CD4-positive, alpha-beta memory T cell (primary cell): ENCODE measurements around the gene TNFRSF11A. TPM values are rescaled to one million over a fixed set of nuclear protein-coding genes. Genes with fewer than 3 reads are reported as not detected.
A peak's percentile ranks its signal among the peaks of the same experiment; 100 is the strongest.

Source experiments
- CTCF ChIA-PET: fragments of 350-600 bp; sonication (Branson Sonifier 250); formaldehyde crosslinking; loops from one replicate; lab custom pipeline; 2021; ENCODE audit warnings: inconsistent platforms; ENCODE audit not compliant: partially characterized antibody; lab: Charles Lee
- POLR2A ChIA-PET: fragments of 350-600 bp; sonication (Branson Sonifier 250); formaldehyde crosslinking; loops from one replicate; lab custom pipeline; 2021; ENCODE audit not compliant: partially characterized antibody; lab: Charles Lee
- DNase-seq, 5 donors: peaks; one replicate each; pipeline versions ENCODE4 v3.0.0 to v3.0.0-alpha.2; 2020 to 2022; ENCODE audit warnings: mixed read lengths in 1 of 5
- H3K27ac ChIP-seq: one replicate; pipeline ENCODE4 v1.7.0; 2013; ENCODE audit warnings: low read depth, low read length
- H3K27me3 ChIP-seq: 2 replicates; pipeline ENCODE4 v1.7.0; 2013; ENCODE audit warnings: mild to moderate bottlenecking, low read length, moderate library complexity; ENCODE audit not compliant: insufficient read depth
- H3K36me3 ChIP-seq: 2 replicates; pipeline ENCODE4 v1.7.0; 2013; ENCODE audit warnings: mild to moderate bottlenecking, low read length, moderate library complexity; ENCODE audit not compliant: insufficient read depth
- H3K4me1 ChIP-seq: 2 replicates; pipeline ENCODE4 v1.7.0; 2013; ENCODE audit warnings: mild to moderate bottlenecking, low read length, moderate library complexity; ENCODE audit not compliant: insufficient read depth
- H3K4me3 ChIP-seq, 2 donors: one replicate each; pipeline ENCODE4 v1.7.0; 2013; ENCODE audit warnings: low read length in 2 of 2, mild to moderate bottlenecking in 1 of 2
- H3K9me3 ChIP-seq, 2 donors: one replicate each; pipeline ENCODE4 v1.7.0; 2013; ENCODE audit warnings: low read length in 2 of 2, control low read depth in 1 of 2; ENCODE audit not compliant: control insufficient read depth in 1 of 2
- H3K27ac Mint-ChIP-seq, 7 donors: one replicate each; pipeline ENCODE4 v1.8.0; 2020 to 2021; ENCODE audit warnings: mixed read lengths in 7 of 7, mild to moderate bottlenecking in 6 of 7, inconsistent platforms in 3 of 7, moderate library complexity in 3 of 7
- H3K27me3 Mint-ChIP-seq, 2 donors: one replicate each; pipeline ENCODE4 v1.8.0; 2020 to 2021; ENCODE audit warnings: mixed read lengths in 2 of 2
- H3K36me3 Mint-ChIP-seq, 2 donors: one replicate each; pipeline ENCODE4 v1.8.0; 2020 to 2021; ENCODE audit warnings: mixed read lengths in 2 of 2, inconsistent platforms in 1 of 2, mild to moderate bottlenecking in 1 of 2
- H3K4me1 Mint-ChIP-seq, 4 donors: one replicate each; pipeline ENCODE4 v1.8.0; 2020 to 2021; ENCODE audit warnings: mixed read lengths in 4 of 4, mild to moderate bottlenecking in 1 of 4
- H3K4me3 Mint-ChIP-seq, 8 donors: one replicate each; pipeline ENCODE4 v1.8.0; 2020 to 2021; ENCODE audit warnings: mixed read lengths in 8 of 8, mild to moderate bottlenecking in 7 of 8, moderate library complexity in 6 of 8, inconsistent platforms in 3 of 8
- H3K9me3 Mint-ChIP-seq, 8 donors: one replicate each; pipeline ENCODE4 v1.8.0; 2020 to 2021; ENCODE audit warnings: mixed read lengths in 8 of 8, mild to moderate bottlenecking in 5 of 8, inconsistent platforms in 3 of 8, moderate library complexity in 1 of 8
- intact Hi-C: fragments of 100-400 bp; cut with micrococcal nuclease; formaldehyde crosslinking; loops from one replicate; pipeline ENCODE4 v1.15.1; 2023
- polyA plus RNA-seq, 2 donors: library from polyadenylated mRNA; unstranded; fragments of 300-500 nt; fragmentation: Illumina TruSeq; gene quantifications; one replicate each; pipeline ENCODE4 v1.2.3, GENCODE V29; 2021
- total RNA-seq, 2 experiments: library from RNA; stranded (reverse); gene quantifications; one replicate each; pipeline ENCODE4 v1.2.3, GENCODE V29; 2021

The TNFRSF11A gene
- total and polyA plus RNA-seq, 4 experiments from 2014 or later, result 0.49 to 6.5 (median 1.3) TPM

GRCh38 chr18:62360805-62361204, 35.7 kb downstream of the TNFRSF11A start:
- Histone ChIP-seq H3K27ac (no peak overlapping the region), H3K4me1 (no peaks in the 10 kb centered on the region), H3K27me3 (no peaks in the 10 kb centered on the region), H3K9me3 (no peaks in the 10 kb centered on the region), H3K4me3 (no peak overlapping the region), H3K36me3 (no peaks in the 10 kb centered on the region)
- no peaks in the 10 kb centered on the region for H3K9me3 Mint-ChIP-seq
- H3K4me3 Mint-ChIP-seq, result no peak overlapping the region
- H3K27ac Mint-ChIP-seq, result peak overlapping the region in 1 of 7 donors; percentile 21
- H3K4me1 Mint-ChIP-seq, result no peaks in the 10 kb centered on the region
- ChIA-PET POLR2A (no interaction called here), CTCF (no interaction called here)
- intact Hi-C loops, result no loop called here
- H3K36me3 Mint-ChIP-seq, result no peaks in the 10 kb centered on the region
- peaks cover 1 to 3% of the 10 kb centered on the region in 2 donors for H3K27me3 Mint-ChIP-seq
- DNase-seq, result no peak

- Histone ChIP-seq H3K27ac (no peak overlapping the region), H3K36me3 (no peaks in the 10 kb centered on the region), H3K9me3 (no peaks in the 10 kb centered on the region), H3K4me1 (no peaks in the 10 kb centered on the region), H3K27me3 (no peaks in the 10 kb centered on the region), H3K4me3 (no peak overlapping the region)
- CTCF ChIA-PET, result no interaction called here
- Mint-ChIP-seq H3K4me1 (no peaks in the 10 kb centered on the region), H3K27me3 (peaks cover 1 to 3% of the 10 kb centered on the region in 2 donors), H3K27ac (no peak overlapping the region), H3K9me3 (no peaks in the 10 kb centered on the region), H3K4me3 (no peak overlapping the region), H3K36me3 (no peaks in the 10 kb centered on the region)
- no peak for DNase-seq
- POLR2A ChIA-PET, result no interaction called here
- intact Hi-C loops, result no loop called here
These were observed 36.2 kb downstream of the TNFRSF11A start for GRCh38 chr18:62361288-62361687.

GRCh38 chr18:62364558-62364957, 39.4 kb downstream of the TNFRSF11A start:
- CTCF ChIA-PET, result no interaction called here
- H3K27ac Mint-ChIP-seq, result no peak overlapping the region
- Histone ChIP-seq H3K9me3 (no peaks in the 10 kb centered on the region), H3K4me1 (no peaks in the 10 kb centered on the region), H3K27me3 (no peaks in the 10 kb centered on the region), H3K27ac (no peak overlapping the region), H3K4me3 (no peak overlapping the region), H3K36me3 (no peaks in the 10 kb centered on the region)
- H3K4me3 Mint-ChIP-seq, result no peak overlapping the region
- intact Hi-C loops, result no loop called here
- peaks cover 1 to 3% of the 10 kb centered on the region in 2 donors for H3K27me3 Mint-ChIP-seq
- no peaks in the 10 kb centered on the region for H3K36me3 Mint-ChIP-seq
- POLR2A ChIA-PET, result no interaction called here
- peaks cover 0 to 6% (median under 1%) of the 10 kb centered on the region in 4 donors for H3K4me1 Mint-ChIP-seq
- no peaks in the 10 kb centered on the region for H3K9me3 Mint-ChIP-seq
- DNase-seq, result no peak

GRCh38 chr18:62365420-62365819, 40.3 kb downstream of the TNFRSF11A start:
- no peaks in the 10 kb centered on the region for H3K36me3 Mint-ChIP-seq
- H3K9me3 ChIP-seq, result no peaks in the 10 kb centered on the region
- H3K27ac Mint-ChIP-seq, result no peak overlapping the region
- H3K4me1 Mint-ChIP-seq, result peaks cover 0 to 6% (median under 1%) of the 10 kb centered on the region in 4 donors
- H3K27me3 Mint-ChIP-seq, result peaks cover 1 to 3% of the 10 kb centered on the region in 2 donors
- H3K9me3 Mint-ChIP-seq, result no peaks in the 10 kb centered on the region
- no peaks in the 10 kb centered on the region for H3K4me1 ChIP-seq
- intact Hi-C loops, result no loop called here
- no peak overlapping the region for H3K27ac ChIP-seq
- H3K36me3 ChIP-seq, result no peaks in the 10 kb centered on the region
- no peak overlapping the region for H3K4me3 ChIP-seq
- no peak overlapping the region for H3K4me3 Mint-ChIP-seq
- H3K27me3 ChIP-seq, result no peaks in the 10 kb centered on the region
- ChIA-PET POLR2A (no interaction called here), CTCF (no interaction called here)
- DNase-seq, result no peak

- H3K27ac Mint-ChIP-seq, result no peak overlapping the region
- Histone ChIP-seq H3K27ac (no peak overlapping the region), H3K4me1 (no peaks in the 10 kb centered on the region), H3K36me3 (no peaks in the 10 kb centered on the region), H3K9me3 (no peaks in the 10 kb centered on the region), H3K27me3 (no peaks in the 10 kb centered on the region), H3K4me3 (no peak overlapping the region)
- no peak for DNase-seq
- CTCF ChIA-PET, result no interaction called here
- peaks cover 0 to 6% (median under 1%) of the 10 kb centered on the region in 4 donors for H3K4me1 Mint-ChIP-seq
- H3K4me3 Mint-ChIP-seq, result no peak overlapping the region
- no peaks in the 10 kb centered on the region for H3K36me3 Mint-ChIP-seq
- H3K9me3 Mint-ChIP-seq, result no peaks in the 10 kb centered on the region
- POLR2A ChIA-PET, result no interaction called here
- intact Hi-C loops, result no loop called here
- peaks cover 0 to 1% of the 10 kb centered on the region in 2 donors for H3K27me3 Mint-ChIP-seq
These were observed 41.9 kb downstream of the TNFRSF11A start for GRCh38 chr18:62366992-62367391.

- Histone ChIP-seq H3K4me3 (no peak overlapping the region), H3K9me3 (no peaks in the 10 kb centered on the region), H3K4me1 (no peaks in the 10 kb centered on the region), H3K27ac (no peak overlapping the region), H3K27me3 (no peaks in the 10 kb centered on the region), H3K36me3 (no peaks in the 10 kb centered on the region)
- POLR2A ChIA-PET, result no interaction called here
- Mint-ChIP-seq H3K9me3 (no peaks in the 10 kb centered on the region), H3K27ac (no peak overlapping the region), H3K4me1 (peaks cover 0 to 6% (median under 1%) of the 10 kb centered on the region in 4 donors), H3K4me3 (no peak overlapping the region), H3K36me3 (no peaks in the 10 kb centered on the region), H3K27me3 (peaks cover 0 to 1% of the 10 kb centered on the region in 2 donors)
- intact Hi-C loops, result no loop called here
- DNase-seq, result no peak
- CTCF ChIA-PET, result interaction anchor here (1.5 kb wide), 1 partner anchor 57 kb away, joined by 3 read pairs; no protein-coding TSS in a partner anchor
These were observed 43.0 kb downstream of the TNFRSF11A start for GRCh38 chr18:62368100-62368499.

GRCh38 chr18:62369129-62369644, 44.1 kb downstream of the TNFRSF11A start:
- no peak overlapping the region for H3K4me3 Mint-ChIP-seq
- intact Hi-C loops, result no loop called here
- POLR2A ChIA-PET, result no interaction called here
- Histone ChIP-seq H3K4me3 (no peak overlapping the region), H3K36me3 (no peaks in the 10 kb centered on the region), H3K27me3 (no peaks in the 10 kb centered on the region), H3K27ac (no peak overlapping the region), H3K4me1 (no peaks in the 10 kb centered on the region), H3K9me3 (no peaks in the 10 kb centered on the region)
- no peak overlapping the region for H3K27ac Mint-ChIP-seq
- H3K27me3 Mint-ChIP-seq, result peaks cover 0 to 4% of the 10 kb centered on the region in 2 donors
- peaks cover 0 to 6% (median under 1%) of the 10 kb centered on the region in 4 donors for H3K4me1 Mint-ChIP-seq
- CTCF ChIA-PET, result interaction anchor here (1.5 kb wide), 1 partner anchor 56 kb away, joined by 3 read pairs; no protein-coding TSS in a partner anchor
- no peaks in the 10 kb centered on the region for H3K36me3 Mint-ChIP-seq
- no peaks in the 10 kb centered on the region for H3K9me3 Mint-ChIP-seq
- no peak for DNase-seq
